Measurements from ENCODE around the gene CDH2. TPM values are rescaled to one million over a fixed set of nuclear protein-coding genes. Genes with fewer than 3 reads are reported as not detected.

CDH2 gene
- total RNA-seq, 1 donor from 2014 or later: 22.8 TPM

DNA sequence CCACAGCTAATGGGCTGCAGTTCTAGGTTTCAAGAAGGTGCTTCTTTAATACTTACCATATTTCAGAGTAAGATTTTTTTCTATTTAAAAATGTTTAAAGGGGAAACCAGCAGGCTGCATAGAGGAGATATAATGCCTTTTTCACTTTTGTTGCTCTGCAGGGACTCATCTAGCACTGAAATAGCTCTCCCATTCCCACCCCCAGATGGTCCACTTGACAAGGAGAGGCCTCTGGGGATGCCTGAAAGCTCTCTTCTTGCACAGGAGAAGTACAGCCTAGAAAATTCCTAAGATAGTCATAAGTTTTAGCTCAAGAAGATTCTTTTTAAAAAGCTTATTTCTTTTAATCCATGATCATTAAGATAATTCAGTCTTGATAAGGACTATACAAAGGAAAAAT, 126.4 kb downstream of the CDH2 start:
- Histone ChIP-seq H3K9me3 (no peaks in the 10 kb centered on the region), H3K4me1 (no peaks in the 10 kb centered on the region), H3K4me3 (no peak overlapping the region), H3K27ac (no peak overlapping the region), H3K36me3 (no peaks in the 10 kb centered on the region), H3K27me3 (no peaks in the 10 kb centered on the region)
- intact Hi-C loops (cut with DNase I): no loop called here
- no peak for DNase-seq (ENCODE audit: low spot score in 2 of 2)
- no peak for TF ChIP-seq CTCF (IDR thresholded peaks at IDR 0.05)

DNA sequence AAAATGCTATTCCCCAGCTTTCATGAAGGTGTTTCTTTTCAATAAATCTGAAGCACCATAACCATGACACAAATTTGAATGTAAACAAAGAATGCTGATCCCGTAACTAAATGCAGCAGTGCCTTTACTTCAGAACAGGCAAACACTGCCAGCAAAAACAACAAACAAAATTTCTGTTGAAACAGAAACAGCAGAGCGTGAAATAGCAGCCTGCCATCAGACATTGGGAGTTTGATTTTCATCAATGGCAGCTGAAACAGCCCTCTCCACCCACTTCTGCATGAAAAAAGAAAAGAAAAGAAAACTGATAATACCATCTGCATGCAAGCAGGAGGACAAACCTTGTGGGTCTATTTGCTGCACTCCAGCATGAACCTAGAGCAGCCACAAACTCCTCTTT, 128.3 kb downstream of the CDH2 start:
- no peak overlapping the region for H3K27ac ChIP-seq
- intact Hi-C loops (cut with DNase I): no loop called here
- no peaks in the 10 kb centered on the region for H3K36me3 ChIP-seq
- no peak for TF ChIP-seq CTCF (IDR thresholded peaks at IDR 0.05)
- H3K4me3 ChIP-seq: peak overlapping the region in 1 of 2 donors; percentile 41
- DNase-seq (ENCODE audit: low spot score in 2 of 2): no peak
- no peaks in the 10 kb centered on the region for H3K4me1 ChIP-seq
- no peaks in the 10 kb centered on the region for H3K27me3 ChIP-seq
- no peaks in the 10 kb centered on the region for H3K9me3 ChIP-seq

- H3K9me3 ChIP-seq: no peaks in the 10 kb centered on the region
- TF ChIP-seq CTCF (IDR thresholded peaks at IDR 0.05): no peak
- H3K36me3 ChIP-seq: no peaks in the 10 kb centered on the region
- H3K4me1 ChIP-seq: no peaks in the 10 kb centered on the region
- H3K27me3 ChIP-seq: no peaks in the 10 kb centered on the region
- intact Hi-C loops (cut with DNase I): no loop called here
- no peak overlapping the region for H3K4me3 ChIP-seq
- no peak overlapping the region for H3K27ac ChIP-seq
- DNase-seq (ENCODE audit: low spot score in 2 of 2): no peak
These were observed 131.1 kb downstream of the CDH2 start for GRCh38 chr18:28045880-28046279.

- Histone ChIP-seq H3K36me3 (no peaks in the 10 kb centered on the region), H3K4me1 (no peaks in the 10 kb centered on the region), H3K27me3 (no peaks in the 10 kb centered on the region), H3K9me3 (no peaks in the 10 kb centered on the region), H3K27ac (no peak overlapping the region), H3K4me3 (no peak overlapping the region)
- intact Hi-C loops (cut with DNase I): no loop called here
- DNase-seq (ENCODE audit: low spot score in 2 of 2): no peak
- TF ChIP-seq CTCF (IDR thresholded peaks at IDR 0.05): no peak
These were observed 131.6 kb downstream of the CDH2 start for GRCh38 chr18:28045176-28045810.

DNA sequence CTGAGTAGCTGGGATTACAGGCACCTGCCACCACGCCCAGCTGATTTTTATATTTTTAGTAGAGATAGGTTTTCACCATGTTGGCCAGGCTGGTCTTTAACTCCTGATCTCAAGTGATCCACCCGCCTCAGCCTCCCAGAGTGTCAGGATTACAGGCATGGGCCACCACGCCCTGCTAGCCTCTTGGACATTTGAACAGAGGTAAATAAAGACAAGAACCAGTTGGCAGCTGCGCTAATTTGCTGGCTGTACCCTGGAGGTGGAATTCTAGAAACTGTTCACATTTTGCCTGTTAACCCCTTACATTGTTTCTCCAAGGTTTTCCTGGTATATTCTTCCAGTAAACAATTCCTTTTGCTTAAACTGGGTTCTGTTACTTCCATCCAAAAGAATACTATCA, 132.9 kb downstream of the CDH2 start:
- Histone ChIP-seq H3K27ac (no peak overlapping the region), H3K36me3 (no peaks in the 10 kb centered on the region), H3K4me3 (no peak overlapping the region), H3K9me3 (no peaks in the 10 kb centered on the region), H3K4me1 (no peaks in the 10 kb centered on the region), H3K27me3 (no peaks in the 10 kb centered on the region)
- no peak for DNase-seq (ENCODE audit: low spot score in 2 of 2)
- intact Hi-C loops (cut with DNase I): no loop called here
- TF ChIP-seq CTCF (IDR thresholded peaks at IDR 0.05): no peak

DNA sequence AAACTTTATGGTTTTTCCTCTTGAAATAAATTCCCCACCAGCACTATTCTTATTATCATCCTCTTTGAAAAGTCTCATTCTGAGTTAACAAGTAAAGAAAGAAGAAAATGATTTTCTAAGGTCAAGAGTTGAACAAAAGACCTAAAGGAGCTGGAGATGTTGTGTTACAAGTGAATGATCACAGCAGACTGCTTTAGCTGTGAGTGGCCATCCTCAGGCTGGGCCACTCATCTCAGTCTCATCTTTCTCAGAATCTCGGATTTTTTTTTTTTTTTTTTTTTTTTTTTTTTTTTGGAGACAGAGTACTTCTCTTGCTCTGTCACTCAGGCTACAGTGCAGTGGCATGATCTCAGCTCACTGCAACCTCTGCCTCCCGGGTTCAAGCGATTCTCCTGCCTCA, 133.3 kb downstream of the CDH2 start:
- intact Hi-C loops (cut with DNase I): no loop called here
- no peaks in the 10 kb centered on the region for H3K27me3 ChIP-seq

More for the DNA sequence above, 133.3 kb downstream of the CDH2 start:
- Histone ChIP-seq H3K9me3 (no peaks in the 10 kb centered on the region), H3K4me1 (no peaks in the 10 kb centered on the region), H3K4me3 (no peak overlapping the region), H3K27ac (no peak overlapping the region), H3K36me3 (no peaks in the 10 kb centered on the region)
- no peak for DNase-seq (ENCODE audit: low spot score in 2 of 2)
- no peak for TF ChIP-seq CTCF (IDR thresholded peaks at IDR 0.05)
